Measurements from ENCODE around the gene TLL1.

- no peak for TF ChIP-seq EZH2 (IDR thresholded peaks at IDR 0.05)
- TF ChIP-seq POLR2AphosphoS5 (IDR thresholded peaks at IDR 0.05; ENCODE audit: borderline replicate concordance, low read depth, low read length): no peak
- TF ChIP-seq FOXP2 (optimal IDR thresholded peaks at IDR 0.05; ENCODE audit: control extremely low read depth, extremely low read length, insufficient read depth): no peak
Measured at GRCh38 chr4:166021617-166022016, 148.6 kb downstream of the TLL1 start.
